ENCODE data around the gene DUSP23. TPM values are rescaled to one million over a fixed set of nuclear protein-coding genes. Genes with fewer than 3 reads are reported as not detected.

DUSP23 gene
- total RNA-seq, 1 donor from 2014 or later: 16.5 TPM

- no peak overlapping the region for H3K4me3 Mint-ChIP-seq (ENCODE audit: unreplicated experiment)
- no peaks in the 10 kb centered on the region for H3K4me1 Mint-ChIP-seq (ENCODE audit: unreplicated experiment)
- no peak for DNase-seq (ENCODE audit: extremely low spot score, unreplicated experiment)
- H3K27ac Mint-ChIP-seq (ENCODE audit: unreplicated experiment): no peak overlapping the region
- no peaks in the 10 kb centered on the region for H3K36me3 Mint-ChIP-seq (ENCODE audit: unreplicated experiment)
- H3K27me3 Mint-ChIP-seq (ENCODE audit: unreplicated experiment): peaks cover 22% of the 10 kb centered on the region
- no peaks in the 10 kb centered on the region for H3K9me3 Mint-ChIP-seq (ENCODE audit: unreplicated experiment)
- no peak for TF ChIP-seq CTCF (IDR thresholded peaks at IDR 0.05)
These were observed 9.5 kb upstream of the DUSP23 start for GRCh38 chr1:159771127-159771895.

GRCh38 chr1:159774465-159774864 is 6.3 kb upstream of the DUSP23 start:
- DNase-seq (ENCODE audit: extremely low spot score, unreplicated experiment): no peak
- Mint-ChIP-seq H3K27ac (ENCODE audit: unreplicated experiment) (no peak overlapping the region), H3K4me3 (ENCODE audit: unreplicated experiment) (no peak overlapping the region), H3K4me1 (ENCODE audit: unreplicated experiment) (no peaks in the 10 kb centered on the region), H3K9me3 (ENCODE audit: unreplicated experiment) (no peaks in the 10 kb centered on the region), H3K36me3 (ENCODE audit: unreplicated experiment) (no peaks in the 10 kb centered on the region), H3K27me3 (ENCODE audit: unreplicated experiment) (peaks cover 22% of the 10 kb centered on the region)
- TF ChIP-seq CTCF (IDR thresholded peaks at IDR 0.05): no peak

- no peak overlapping the region for H3K27ac Mint-ChIP-seq (ENCODE audit: unreplicated experiment)
- H3K4me1 Mint-ChIP-seq (ENCODE audit: unreplicated experiment): peaks cover 3% of the 10 kb centered on the region
- no peak overlapping the region for H3K4me3 Mint-ChIP-seq (ENCODE audit: unreplicated experiment)
- DNase-seq (ENCODE audit: extremely low spot score, unreplicated experiment): no peak
- peaks cover 20% of the 10 kb centered on the region for H3K27me3 Mint-ChIP-seq (ENCODE audit: unreplicated experiment)
- H3K36me3 Mint-ChIP-seq (ENCODE audit: unreplicated experiment): no peaks in the 10 kb centered on the region
- no peaks in the 10 kb centered on the region for H3K9me3 Mint-ChIP-seq (ENCODE audit: unreplicated experiment)
- peak; percentile 11 for TF ChIP-seq CTCF (IDR thresholded peaks at IDR 0.05)
These were observed 5.0 kb upstream of the DUSP23 start for GRCh38 chr1:159775716-159776115.

GRCh38 chr1:159778266-159778665 is 2.5 kb upstream of the DUSP23 start:
- TF ChIP-seq CTCF (IDR thresholded peaks at IDR 0.05): no peak
- peaks cover 6% of the 10 kb centered on the region for H3K4me1 Mint-ChIP-seq (ENCODE audit: unreplicated experiment)
- H3K9me3 Mint-ChIP-seq (ENCODE audit: unreplicated experiment): no peaks in the 10 kb centered on the region
- no peak overlapping the region for H3K27ac Mint-ChIP-seq (ENCODE audit: unreplicated experiment)
- H3K36me3 Mint-ChIP-seq (ENCODE audit: unreplicated experiment): no peaks in the 10 kb centered on the region
- H3K27me3 Mint-ChIP-seq (ENCODE audit: unreplicated experiment): peaks cover under 1% of the 10 kb centered on the region
- DNase-seq (ENCODE audit: extremely low spot score, unreplicated experiment): no peak
- no peak overlapping the region for H3K4me3 Mint-ChIP-seq (ENCODE audit: unreplicated experiment)

GRCh38 chr1:159779403-159779851 is 1.3 kb upstream of the DUSP23 start:
- TF ChIP-seq CTCF (IDR thresholded peaks at IDR 0.05): no peak
- Mint-ChIP-seq H3K4me3 (ENCODE audit: unreplicated experiment) (no peak overlapping the region), H3K4me1 (ENCODE audit: unreplicated experiment) (peaks cover 6% of the 10 kb centered on the region), H3K36me3 (ENCODE audit: unreplicated experiment) (no peaks in the 10 kb centered on the region), H3K27me3 (ENCODE audit: unreplicated experiment) (no peaks in the 10 kb centered on the region), H3K27ac (ENCODE audit: unreplicated experiment) (no peak overlapping the region), H3K9me3 (ENCODE audit: unreplicated experiment) (no peaks in the 10 kb centered on the region)
- no peak for DNase-seq (ENCODE audit: extremely low spot score, unreplicated experiment)

All from osteocyte (in vitro differentiated cells).